GM12878 (cell line): ENCODE measurements around the gene MGA. TPM values are rescaled to one million over a fixed set of nuclear protein-coding genes. Genes with fewer than 3 reads are reported as not detected.

Experiments used
- ATAC-seq: fragments of 200-7000 bp; cut with Tn5 transposase; 3 replicates; pipeline ENCODE4 v1.9.1; 2020; ENCODE audit warnings: mild to moderate bottlenecking, moderate library complexity
- BruUV-seq: library from RNA; stranded (reverse); fragments of 400-500 nt; replicated peaks from 2 replicates; lab custom pipeline; 2021; lab: Mats Ljungman, UMichigan
- CTCF ChIA-PET: fragments of 300-600 bp; sonication (Branson Sonifier 250); formaldehyde crosslinking; extraction: SDS; loops from one replicate; lab custom pipeline; 2021; ENCODE audit warnings: inconsistent platforms; lab: Yijun Ruan, JAX
- POLR2A ChIA-PET: fragments of 350-600 bp; formaldehyde crosslinking; extraction: SDS; loops from one replicate; lab custom pipeline; 2021; ENCODE audit warnings: inconsistent platforms; lab: Charles Lee
- RAD21 ChIA-PET: fragments of 300-600 bp; sonication (Branson Sonifier 250); formaldehyde crosslinking; loops from one replicate; lab custom pipeline; 2023; ENCODE audit warnings: antibody characterized with exemption; ENCODE audit not compliant: unreplicated experiment; lab: Charles Lee
- SMC1A ChIA-PET: fragments of 300-600 bp; sonication (Branson Sonifier 250); formaldehyde crosslinking; loops from one replicate; lab custom pipeline; 2023; ENCODE audit not compliant: unreplicated experiment, uncharacterized antibody; lab: Charles Lee
- DNase-seq: peaks from one replicate; pipeline ENCODE4 v3.0.0-alpha.2; 2011; ENCODE audit warnings: low read depth, low spot score
- FAIRE-seq: peaks from 3 replicates; lab custom pipeline; 2011; peaks lifted over from hg19 to GRCh38; lab: Jason Lieb, UNC
- H2AFZ ChIP-seq: 2 replicates; pipeline ENCODE4 v1.6.0; 2011; ENCODE audit warnings: low read depth, low read length, control low read depth; ENCODE audit not compliant: control insufficient read depth
- H3K27ac ChIP-seq: 2 replicates; pipeline ENCODE4 v1.5.1; 2011; ENCODE audit warnings: control low read depth; ENCODE audit not compliant: control insufficient read depth, insufficient read depth
- H3K27me3 ChIP-seq, 2 experiments: replicated peaks in 1 of 2; 2 replicates each; pipeline versions ENCODE4 v1.6.0 to v1.6.1; 2011; ENCODE audit warnings: low read length in 1 of 2; ENCODE audit not compliant: control insufficient read depth in 2 of 2, insufficient read depth in 2 of 2
- H3K36me3 ChIP-seq, 2 experiments: 2 replicates each; pipeline ENCODE4 v1.5.1; 2011; ENCODE audit warnings: low read length in 1 of 2; ENCODE audit not compliant: control insufficient read depth in 2 of 2, insufficient read depth in 2 of 2
- H3K4me1 ChIP-seq: 2 replicates; pipeline ENCODE4 v1.6.1; 2011; ENCODE audit warnings: mild to moderate bottlenecking, low read length, moderate library complexity, mixed read lengths; ENCODE audit not compliant: control insufficient read depth, insufficient read depth
- H3K4me2 ChIP-seq: 2 replicates; pipeline ENCODE4 v1.6.0; 2011; ENCODE audit warnings: control low read depth; ENCODE audit not compliant: control insufficient read depth, insufficient read depth
- H3K4me3 ChIP-seq: fragments of 200-600 bp; sonication (generic); 2 replicates; pipeline ENCODE4 v1.5.1; 2016
- H3K79me2 ChIP-seq: 2 replicates; pipeline ENCODE4 v1.6.0; 2011; ENCODE audit warnings: low read length; ENCODE audit not compliant: control insufficient read depth, insufficient read depth
- H3K9ac ChIP-seq: 2 replicates; pipeline ENCODE4 v1.8.0; 2011; ENCODE audit warnings: low read length, control low read depth, mixed read lengths; ENCODE audit not compliant: control insufficient read depth, insufficient read depth
- H3K9me3 ChIP-seq: replicated peaks from 3 replicates; pipeline ENCODE4 v1.5.1; 2011; ENCODE audit warnings: mild to moderate bottlenecking, low read length; ENCODE audit not compliant: control insufficient read depth, insufficient read depth
- H4K20me1 ChIP-seq: 2 replicates; pipeline ENCODE4 v1.6.0; 2011; ENCODE audit not compliant: control insufficient read depth, insufficient read depth
- CREM ChIP-seq: IDR thresholded peaks from 2 replicates; pipeline ENCODE4 v1.6.1; 2014; ENCODE audit warnings: antibody characterized with exemption, low read depth
- MEF2B ChIP-seq: fragments of 450-650 bp; IDR thresholded peaks from 2 replicates; pipeline ENCODE4 v1.6.1; 2018; ENCODE audit warnings: mild to moderate bottlenecking, moderate library complexity; ENCODE audit not compliant: partially characterized antibody, poor library complexity, severe bottlenecking
- POLR2AphosphoS5 ChIP-seq: IDR thresholded peaks from 2 replicates; pipeline ENCODE4 v1.6.1; 2011; ENCODE audit warnings: mild to moderate bottlenecking, low read length, inconsistent platforms
- RUNX3 ChIP-seq: IDR thresholded peaks from 2 replicates; pipeline ENCODE4 v1.6.1; 2012; ENCODE audit warnings: low read length, inconsistent platforms
- SKIL ChIP-seq: fragments of 450-650 bp; IDR thresholded peaks from 2 replicates; pipeline ENCODE4 v1.6.1; 2017; ENCODE audit warnings: mild to moderate bottlenecking, low read depth, inconsistent platforms; ENCODE audit not compliant: poor library complexity, severe bottlenecking
- WGBS: methylation state at CpG from one replicate; pipeline ENCODE4 v1.1.6; 2016; ENCODE audit warnings: low lambda C conversion rate; ENCODE audit not compliant: insufficient replicate concordance, insufficient coverage; ENCODE audit errors: missing lambda C conversion rate; 5-methylcytosine and 5-hydroxymethylcytosine counted together
- in situ Hi-C: fragments of 300-500 bp; cut with MboI; formaldehyde crosslinking; loops from 9 replicates; pipeline ENCODE4 v1.14.3; 2018; ENCODE audit warnings: mixed read lengths
- intact Hi-C: fragments of 100-400 bp; cut with micrococcal nuclease; formaldehyde crosslinking; loops from one replicate; pipeline ENCODE4 v1.14.2; 2022; ENCODE audit not compliant: unreplicated experiment
- polyA plus RNA-seq, 11 experiments: library from polyadenylated mRNA; depleted of rRNA in 4 of 11; unstranded in 6 of 11; stranded (reverse) in 5 of 11; fragments of >200 nt; fragmentation: Nextera tagmentation in 4 of 11; fragmentation: Illumina TruSeq in 1 of 11; extraction: Ambion mirVana in 4 of 11; extraction: Trizol in 1 of 11; gene quantifications; 1 replicate in 1 of 11; 2 replicates in 10 of 11; pipeline versions ENCODE4 v1.2.1 to v1.2.3, GENCODE V29; 2011 to 2016; ENCODE audit warnings: inconsistent platforms in 2 of 11, missing spikeins in 2 of 11, low read depth in 1 of 11
- total RNA-seq, 4 experiments: library from RNA; depleted of rRNA in 3 of 4; stranded (reverse); fragments of >200 nt in 3 of 4; fragmentation: Illumina TruSeq in 1 of 4; extraction: Trizol in 1 of 4; gene quantifications; 2 replicates each; pipeline versions ENCODE4 v1.2.1 to v1.2.3, GENCODE V29; 2013 to 2021
- TF ChIP-seq, protein P1 (sequence below): fragments of 450-650 bp; IDR thresholded peaks from 2 replicates; pipeline ENCODE4 v1.6.1; 2016; ENCODE audit warnings: mild to moderate bottlenecking

The MGA gene
- total and polyA plus RNA-seq, 10 of the 15 experiments (the other 5 are each of a cell fraction or from before 2014, with no cell fraction given) = 2.6 to 29.6 (median 17.0) TPM

GRCh38 chr15:41773332-41773728 lies 113.1 kb downstream of the MGA start:
- intact Hi-C loops (loop anchor here (5.0 kb wide), 1 partner anchor 199 kb away; the partner anchor contains the start of gene EHD4), in situ Hi-C loops (loop anchor here (5.0 kb wide), 1 partner anchor 39 kb away; no protein-coding TSS in a partner anchor)
- ATAC-seq (no peak), FAIRE-seq (no peak), DNase-seq (no peak)
- H3K27ac ChIP-seq = peak overlapping the region; percentile 77
- peak overlapping the region; percentile 52 for H3K4me2 ChIP-seq
- H3K79me2 ChIP-seq = peaks cover 31% of the 10 kb centered on the region
- H2AFZ ChIP-seq = no peak overlapping the region; the same call in 1 of the 2 replicates
- H3K27me3 ChIP-seq = no peaks in the 10 kb centered on the region
- H3K4me3 ChIP-seq = peak overlapping the region; percentile 92
- H3K4me1 ChIP-seq = peaks cover 12% of the 10 kb centered on the region
- WGBS = 0% methylated on average over 5 of the region's 5 CpGs
- ChIA-PET CTCF (interaction anchor here (0.6 to 11.4 kb wide), 42 partner anchors 9 to 366 kb away, joined by 3 to 365 read pairs (median 6); partner anchors contain the start of genes EHD4, JMJD7 and MGA), RAD21 (interaction anchor here (0.6 to 10.2 kb wide), 37 partner anchors 9 to 372 kb away, joined by 3 to 305 read pairs (median 4); partner anchors contain the start of genes EHD4, MGA and NDUFAF1), POLR2A (interaction anchor here (0.7 to 11.3 kb wide), 9 partner anchors 11 to 280 kb away, joined by 3 to 170 read pairs (median 5); partner anchors contain the start of genes ITPKA and MGA)
- no peaks in the 10 kb centered on the region for H4K20me1 ChIP-seq
- H3K36me3 ChIP-seq = peaks cover 0 to 1% of the 10 kb centered on the region in 2 experiments; a peak in 2 of 4 replicates
- H3K9me3 ChIP-seq = no peaks in the 10 kb centered on the region
- peak overlapping the region; percentile 64 for H3K9ac ChIP-seq
- TF ChIP-seq CREM (no peak), MEF2B (peak; percentile 75)
- TF ChIP-seq, all 136 proteins: peak for 1
- SMC1A ChIA-PET = interaction anchor here (0.6 to 9.6 kb wide), 38 partner anchors 8 to 418 kb away, joined by 3 to 268 read pairs (median 5); partner anchors contain the start of genes EHD4, JMJD7 and MGA
- BruUV-seq = no TSS peak

DNA sequence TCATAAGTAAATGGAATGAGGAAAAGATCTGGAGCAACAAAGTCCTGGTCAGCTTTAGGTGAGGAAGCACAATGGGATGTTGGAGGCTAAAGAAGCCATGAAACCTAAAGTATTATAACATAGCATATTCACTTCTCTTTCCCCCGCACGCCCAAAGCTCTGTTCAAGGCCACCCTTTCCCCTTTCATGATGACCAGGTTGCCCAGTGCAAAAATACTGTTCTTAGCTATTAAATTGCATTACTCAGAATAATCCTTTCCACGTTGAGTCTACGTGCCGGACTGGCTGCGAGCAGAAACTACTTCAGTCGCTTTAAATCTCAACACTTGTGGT lies 113.5 kb downstream of the MGA start:
- Histone ChIP-seq H3K27ac (peak overlapping the region; percentile 77), H3K4me3 (peak overlapping the region; percentile 92), H3K27me3 (no peaks in the 10 kb centered on the region), H3K79me2 (peaks cover 31% of the 10 kb centered on the region), H3K9me3 (no peaks in the 10 kb centered on the region), H3K4me1 (peaks cover 12% of the 10 kb centered on the region), H3K9ac (peak overlapping the region; percentile 64), H4K20me1 (no peaks in the 10 kb centered on the region), H3K36me3 (no peaks in the 10 kb centered on the region; a peak in 1 of 4 replicates), H2AFZ (peak overlapping the region; percentile 88), H3K4me2 (peak overlapping the region; percentile 52)
- CTCF ChIA-PET = interaction anchor here (0.6 to 11.4 kb wide), 45 partner anchors 9 to 311 kb away, joined by 3 to 365 read pairs (median 6); partner anchors contain the start of genes EHD4, JMJD7 and MGA
- SMC1A ChIA-PET = interaction anchor here (0.6 to 9.6 kb wide), 38 partner anchors 10 to 310 kb away, joined by 3 to 268 read pairs (median 5); partner anchors contain the start of genes EHD4, JMJD7 and MGA
- WGBS = 2% methylated on average over 7 of the region's 7 CpGs
- FAIRE-seq (no peak), ATAC-seq (peak; percentile 2), DNase-seq (no peak)
- TF ChIP-seq POLR2AphosphoS5 (peak; percentile 68; the same call in 1 of the 2 replicates), RUNX3 (peak; percentile 56), MEF2B (peak; percentile 5), SKIL (peak; percentile 18)
- TF ChIP-seq, protein P1, sequence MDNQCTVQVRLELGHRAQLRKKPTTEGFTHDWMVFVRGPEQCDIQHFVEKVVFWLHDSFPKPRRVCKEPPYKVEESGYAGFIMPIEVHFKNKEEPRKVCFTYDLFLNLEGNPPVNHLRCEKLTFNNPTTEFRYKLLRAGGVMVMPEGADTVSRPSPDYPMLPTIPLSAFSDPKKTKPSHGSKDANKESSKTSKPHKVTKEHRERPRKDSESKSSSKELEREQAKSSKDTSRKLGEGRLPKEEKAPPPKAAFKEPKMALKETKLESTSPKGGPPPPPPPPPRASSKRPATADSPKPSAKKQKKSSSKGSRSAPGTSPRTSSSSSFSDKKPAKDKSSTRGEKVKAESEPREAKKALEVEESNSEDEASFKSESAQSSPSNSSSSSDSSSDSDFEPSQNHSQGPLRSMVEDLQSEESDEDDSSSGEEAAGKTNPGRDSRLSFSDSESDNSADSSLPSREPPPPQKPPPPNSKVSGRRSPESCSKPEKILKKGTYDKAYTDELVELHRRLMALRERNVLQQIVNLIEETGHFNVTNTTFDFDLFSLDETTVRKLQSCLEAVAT = no peak
- BruUV-seq = TSS peak; percentile 89
- intact Hi-C loops = loop anchor here (1.0 to 5.0 kb wide), 3 partner anchors 17 to 199 kb away; partner anchors contain the start of gene EHD4
- POLR2A ChIA-PET = interaction anchor here (0.7 to 11.3 kb wide), 12 partner anchors 8 to 280 kb away, joined by 3 to 170 read pairs (median 5); partner anchors contain the start of genes ITPKA, MGA and RPAP1
- RAD21 ChIA-PET = interaction anchor here (0.6 to 10.2 kb wide), 35 partner anchors 9 to 813 kb away, joined by 3 to 305 read pairs (median 5); partner anchors contain the start of genes EHD4 and MGA
- in situ Hi-C loops = loop anchor here (5.0 kb wide), 1 partner anchor 39 kb away; no protein-coding TSS in a partner anchor
